Karpas-422 (cell line): ENCODE measurements around the gene MTAP. TPM values are rescaled to one million over a fixed set of nuclear protein-coding genes. Genes with fewer than 3 reads are reported as not detected.
A peak's percentile ranks its signal among the peaks of the same experiment; 100 is the strongest.

Source experiments
- DNase-seq: peaks from one replicate; pipeline ENCODE4 v3.0.0-alpha.2; 2015
- H2AFZ ChIP-seq: fragments of 200-600 bp; sonication (generic); 2 replicates; pipeline ENCODE4 v1.6.1; 2014; ENCODE audit warnings: antibody characterized with exemption, low read length, mixed read lengths
- H3K27ac ChIP-seq: fragments of 200-600 bp; sonication (generic); 2 replicates; pipeline ENCODE4 v1.5.1; 2014; ENCODE audit warnings: mild to moderate bottlenecking, low read length, moderate library complexity
- H3K27me3 ChIP-seq: fragments of 200-600 bp; sonication (generic); 2 replicates; pipeline ENCODE4 v1.6.1; 2014; ENCODE audit warnings: low read length, mixed read lengths
- H3K36me3 ChIP-seq: fragments of 200-600 bp; sonication (generic); 2 replicates; pipeline ENCODE4 v1.6.1; 2014; ENCODE audit warnings: low read length, mixed read lengths; ENCODE audit not compliant: insufficient read depth
- H3K4me1 ChIP-seq: fragments of 200-600 bp; sonication (generic); 2 replicates; pipeline ENCODE4 v1.6.1; 2014; ENCODE audit warnings: mild to moderate bottlenecking, low read length, mixed read lengths
- H3K4me2 ChIP-seq: fragments of 200-600 bp; sonication (generic); 2 replicates; pipeline ENCODE4 v1.6.1; 2014; ENCODE audit warnings: low read length, low read depth, mild to moderate bottlenecking; ENCODE audit not compliant: poor library complexity, severe bottlenecking
- H3K4me3 ChIP-seq: fragments of 200-600 bp; sonication (generic); 2 replicates; pipeline ENCODE4 v1.5.1; 2014; ENCODE audit warnings: mild to moderate bottlenecking, antibody characterized with exemption, low read length, mixed read lengths
- H3K79me2 ChIP-seq: fragments of 200-600 bp; sonication (generic); 2 replicates; pipeline ENCODE4 v1.6.1; 2014; ENCODE audit warnings: mild to moderate bottlenecking, low read length, mixed read lengths
- H3K9ac ChIP-seq: fragments of 200-600 bp; sonication (generic); 2 replicates; pipeline ENCODE4 v1.6.0; 2014; ENCODE audit warnings: low read length
- H3K9me2 ChIP-seq: fragments of 200-600 bp; sonication (generic), shearing (Covaris generic); replicated peaks from 2 replicates; pipeline ENCODE4 v1.6.0; 2014; ENCODE audit warnings: mild to moderate bottlenecking, low read length, moderate library complexity; ENCODE audit not compliant: insufficient read depth
- H3K9me3 ChIP-seq: fragments of 300-700, 200-600 bp; sonication (generic); 2 replicates; pipeline ENCODE4 v1.6.1; 2014; ENCODE audit warnings: low read length, mixed read lengths
- H4K20me1 ChIP-seq: fragments of 200-600 bp; sonication (generic); 2 replicates; pipeline ENCODE4 v1.6.1; 2014; ENCODE audit warnings: mild to moderate bottlenecking, antibody characterized with exemption, low read length, low read depth; ENCODE audit not compliant: insufficient read depth
- total RNA-seq: library from RNA; depleted of rRNA; stranded (reverse); fragments of >200 nt; shearing (Covaris generic); gene quantifications from 2 replicates; pipeline ENCODE4 v1.2.3, GENCODE V29; 2014; ENCODE audit warnings: low replicate concordance

Gene MTAP
- total RNA-seq, 1 experiment from 2014 or later: 38.7 TPM

GRCh38 chr9:21965401-21965951 is 163.0 kb downstream of the MTAP start:
- Histone ChIP-seq H3K4me3 (no peak overlapping the region), H3K9me3 (no peaks in the 10 kb centered on the region), H3K9me2 (no peaks in the 10 kb centered on the region), H3K79me2 (no peaks in the 10 kb centered on the region), H3K4me1 (no peaks in the 10 kb centered on the region), H4K20me1 (peaks cover 8% of the 10 kb centered on the region; the same call in 1 of the 2 replicates), H3K27ac (no peak overlapping the region), H3K4me2 (no peak overlapping the region), H3K9ac (no peak overlapping the region), H3K27me3 (no peaks in the 10 kb centered on the region), H2AFZ (no peak overlapping the region), H3K36me3 (peaks cover 30% of the 10 kb centered on the region)
- DNase-seq: peak; percentile 31

GRCh38 chr9:21966140-21966851 is 163.9 kb downstream of the MTAP start:
- Histone ChIP-seq H3K27ac (no peak overlapping the region), H3K4me2 (no peak overlapping the region), H3K36me3 (peaks cover 36% of the 10 kb centered on the region), H3K9me3 (no peaks in the 10 kb centered on the region), H3K9me2 (no peaks in the 10 kb centered on the region), H3K4me3 (no peak overlapping the region), H3K9ac (no peak overlapping the region), H4K20me1 (peaks cover 10% of the 10 kb centered on the region; the same call in 1 of the 2 replicates), H3K79me2 (no peaks in the 10 kb centered on the region), H3K4me1 (no peaks in the 10 kb centered on the region), H2AFZ (no peak overlapping the region), H3K27me3 (no peaks in the 10 kb centered on the region)
- peak; percentile 31 for DNase-seq

- H3K4me1 ChIP-seq: no peaks in the 10 kb centered on the region
- peaks cover 7% of the 10 kb centered on the region for H3K79me2 ChIP-seq
- no peak overlapping the region for H3K9ac ChIP-seq
- no peak overlapping the region for H3K27ac ChIP-seq
- no peaks in the 10 kb centered on the region for H3K9me2 ChIP-seq
- peaks cover 10% of the 10 kb centered on the region; the same call in 1 of the 2 replicates for H4K20me1 ChIP-seq
- H2AFZ ChIP-seq: no peak overlapping the region
- no peak for DNase-seq
- H3K4me3 ChIP-seq: no peak overlapping the region
- H3K9me3 ChIP-seq: no peaks in the 10 kb centered on the region
- no peaks in the 10 kb centered on the region for H3K27me3 ChIP-seq
- H3K4me2 ChIP-seq: no peak overlapping the region
- peaks cover 43% of the 10 kb centered on the region for H3K36me3 ChIP-seq
These were observed 164.7 kb downstream of the MTAP start for GRCh38 chr9:21967169-21967568.

GRCh38 chr9:21967702-21968101 is 165.3 kb downstream of the MTAP start:
- Histone ChIP-seq H3K9ac (no peak overlapping the region), H3K9me2 (no peaks in the 10 kb centered on the region), H2AFZ (no peak overlapping the region), H3K9me3 (no peaks in the 10 kb centered on the region), H4K20me1 (peaks cover 10% of the 10 kb centered on the region; the same call in 1 of the 2 replicates), H3K79me2 (peaks cover 12% of the 10 kb centered on the region), H3K27ac (no peak overlapping the region), H3K4me1 (no peaks in the 10 kb centered on the region), H3K36me3 (peaks cover 45% of the 10 kb centered on the region), H3K27me3 (no peaks in the 10 kb centered on the region), H3K4me3 (no peak overlapping the region), H3K4me2 (no peak overlapping the region)
- peak; percentile 32 for DNase-seq

GRCh38 chr9:21968331-21969010 is 166.0 kb downstream of the MTAP start:
- Histone ChIP-seq H3K9me3 (no peaks in the 10 kb centered on the region), H2AFZ (no peak overlapping the region), H4K20me1 (peaks cover 10% of the 10 kb centered on the region; the same call in 1 of the 2 replicates), H3K27ac (no peak overlapping the region), H3K36me3 (peaks cover 45% of the 10 kb centered on the region), H3K4me3 (no peak overlapping the region), H3K9me2 (no peaks in the 10 kb centered on the region), H3K9ac (no peak overlapping the region), H3K4me1 (peaks cover 2% of the 10 kb centered on the region; the same call in 1 of the 2 replicates), H3K27me3 (no peaks in the 10 kb centered on the region), H3K79me2 (peaks cover 19% of the 10 kb centered on the region), H3K4me2 (no peak overlapping the region)
- DNase-seq: peak; percentile 27

- Histone ChIP-seq H3K4me1 (peaks cover 4% of the 10 kb centered on the region; the same call in 1 of the 2 replicates), H3K9me2 (no peaks in the 10 kb centered on the region), H3K79me2 (peaks cover 27% of the 10 kb centered on the region), H3K9me3 (no peaks in the 10 kb centered on the region), H3K4me3 (no peak overlapping the region), H3K36me3 (peaks cover 45% of the 10 kb centered on the region), H3K4me2 (no peak overlapping the region), H2AFZ (no peak overlapping the region), H3K27me3 (no peaks in the 10 kb centered on the region), H3K27ac (no peak overlapping the region), H4K20me1 (peaks cover 10% of the 10 kb centered on the region; the same call in 1 of the 2 replicates), H3K9ac (no peak overlapping the region)
- DNase-seq: peak; percentile 36
These were observed 166.8 kb downstream of the MTAP start for GRCh38 chr9:21969011-21969940.

- Histone ChIP-seq H3K27me3 (no peaks in the 10 kb centered on the region), H3K9me2 (no peaks in the 10 kb centered on the region), H3K36me3 (peaks cover 45% of the 10 kb centered on the region), H3K4me2 (no peak overlapping the region), H3K9me3 (no peaks in the 10 kb centered on the region), H4K20me1 (peaks cover 10% of the 10 kb centered on the region; the same call in 1 of the 2 replicates), H3K9ac (no peak overlapping the region), H2AFZ (no peak overlapping the region), H3K4me1 (peaks cover 4% of the 10 kb centered on the region; the same call in 1 of the 2 replicates), H3K4me3 (no peak overlapping the region), H3K27ac (no peak overlapping the region), H3K79me2 (peaks cover 36% of the 10 kb centered on the region)
- peak; percentile 38 for DNase-seq
These were observed 167.7 kb downstream of the MTAP start for GRCh38 chr9:21969951-21970799.
